Skeletal muscle satellite cell (primary cell): ENCODE results near the gene CAPNS2. TPM values are rescaled to one million over a fixed set of nuclear protein-coding genes. Genes with fewer than 3 reads are reported as not detected.
A peak's percentile ranks its signal among the peaks of the same experiment; 100 is the strongest.

Source experiments
- H3K27me3 ChIP-seq: 2 replicates; pipeline ENCODE4 v1.7.0; 2013; ENCODE audit warnings: low read length; ENCODE audit not compliant: control insufficient read depth, insufficient read depth
- H3K36me3 ChIP-seq: 2 replicates; pipeline ENCODE4 v1.7.0; 2013; ENCODE audit warnings: mild to moderate bottlenecking, control low read depth, low read length; ENCODE audit not compliant: insufficient read depth
- H3K4me1 ChIP-seq: 2 replicates; pipeline ENCODE4 v1.7.0; 2013; ENCODE audit warnings: low read length; ENCODE audit not compliant: control insufficient read depth, insufficient read depth
- H3K4me2 ChIP-seq: 2 replicates; pipeline ENCODE4 v1.7.0; 2013; ENCODE audit warnings: mild to moderate bottlenecking, low read length
- H3K4me3 ChIP-seq: 2 replicates; pipeline ENCODE4 v1.7.0; 2013; ENCODE audit warnings: low read length
- H3K9ac ChIP-seq: 2 replicates; pipeline ENCODE4 v1.7.0; 2013; ENCODE audit warnings: mild to moderate bottlenecking, low read depth, low read length, moderate library complexity
- H3K9me3 ChIP-seq: replicated peaks from 2 replicates; pipeline ENCODE4 v1.7.0; 2013; ENCODE audit warnings: mild to moderate bottlenecking, control low read depth, low read length
- total RNA-seq: library from RNA; depleted of rRNA; stranded (reverse); fragments of >200 nt; gene quantifications from 2 replicates; pipeline ENCODE4 v1.2.3, GENCODE V29; 2012; rRNA removed

The CAPNS2 gene
- 0.25 TPM in 1 of 2 replicates, not detected in the other for total RNA-seq

DNA sequence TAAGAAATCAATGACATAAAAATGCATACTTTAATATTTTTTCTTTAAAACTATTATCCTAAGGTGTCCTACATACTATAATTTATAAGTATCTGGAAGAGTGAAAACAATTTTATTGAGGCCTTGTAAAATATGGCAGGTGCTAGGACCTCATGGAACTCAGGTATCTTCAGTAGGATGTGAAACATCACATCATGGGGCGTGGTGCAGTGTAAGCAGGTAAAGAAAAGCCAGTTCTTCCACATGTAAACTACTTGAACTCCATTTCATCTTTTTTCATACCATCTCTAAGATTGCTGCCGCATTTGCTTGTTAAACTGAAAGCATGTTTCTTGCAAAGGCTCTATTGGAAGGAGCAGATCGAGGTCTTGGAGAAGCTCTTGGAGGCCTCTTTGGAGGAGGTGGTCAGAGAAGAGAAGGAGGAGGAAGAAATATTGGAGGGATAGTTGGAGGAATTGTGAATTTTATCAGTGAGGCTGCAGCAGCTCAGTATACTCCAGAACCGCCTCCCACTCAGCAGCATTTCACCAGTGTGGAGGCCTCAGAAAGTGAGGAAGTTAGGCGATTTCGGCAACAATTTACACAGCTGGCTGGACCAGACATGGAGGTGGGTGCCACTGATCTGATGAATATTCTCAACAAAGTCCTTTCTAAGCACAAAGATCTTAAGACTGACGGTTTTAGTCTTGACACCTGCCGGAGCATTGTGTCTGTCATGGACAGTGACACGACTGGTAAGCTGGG is at the start of gene CAPNS2:
Gene CAPNS2, plus strand, starts transcription at position 253 of the 744 bp plus-strand sequence. Its CDS starts 73 bp downstream, at position 326.
- H3K4me1 ChIP-seq: peaks cover 31% of the 10 kb centered on the region
- H3K9me3 ChIP-seq: no peaks in the 10 kb centered on the region
- no peaks in the 10 kb centered on the region for H3K36me3 ChIP-seq
- no peak within 1 kb of the TSS for H3K4me3 ChIP-seq
- no peak within 1 kb of the TSS for H3K4me2 ChIP-seq
- H3K27me3 ChIP-seq: no peaks in the 10 kb centered on the region
- no peak within 1 kb of the TSS for H3K9ac ChIP-seq

DNA sequence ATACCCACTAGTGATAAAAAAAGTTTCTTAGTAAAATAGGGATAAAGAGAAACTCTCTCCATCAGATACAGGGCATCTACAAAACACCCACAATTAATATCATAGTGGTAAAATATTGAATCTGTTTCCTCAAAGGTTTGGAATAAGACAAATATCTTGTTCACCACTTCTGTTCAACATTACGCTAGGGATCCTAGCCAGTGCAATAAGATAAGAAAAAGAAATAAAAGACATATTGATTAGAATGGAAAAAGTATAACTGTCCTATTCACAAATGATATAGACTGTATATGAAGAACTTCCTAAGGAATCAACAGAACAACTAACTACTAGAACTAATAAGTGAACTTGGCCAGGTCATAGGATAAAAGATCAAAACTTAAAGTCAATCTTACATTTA is 44.7 kb upstream of the CAPNS2 start:
- no peak overlapping the region for H3K4me2 ChIP-seq
- no peaks in the 10 kb centered on the region for H3K9me3 ChIP-seq
- no peaks in the 10 kb centered on the region for H3K27me3 ChIP-seq
- no peak overlapping the region for H3K9ac ChIP-seq
- H3K4me1 ChIP-seq: no peaks in the 10 kb centered on the region
- H3K4me3 ChIP-seq: no peak overlapping the region
- H3K36me3 ChIP-seq: no peaks in the 10 kb centered on the region

DNA sequence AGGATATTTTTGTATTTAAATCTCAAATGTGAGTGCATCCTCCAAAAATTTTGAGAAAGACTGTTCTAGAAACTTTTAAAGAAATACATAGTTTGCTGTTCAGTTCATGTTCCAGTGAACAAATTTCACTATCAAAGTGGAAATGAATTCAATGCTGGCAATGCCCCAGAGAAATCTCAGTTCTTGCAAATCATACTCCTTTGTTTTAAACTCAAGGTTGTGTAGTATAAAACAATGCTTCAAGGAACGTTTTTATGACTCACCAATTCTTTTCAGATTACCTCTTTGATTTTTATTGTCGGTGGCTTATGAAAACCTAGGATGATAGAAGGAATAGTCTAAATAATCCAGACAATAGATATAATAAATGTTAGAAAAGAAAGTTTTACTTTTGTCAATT is 40.0 kb upstream of the CAPNS2 start:
- Histone ChIP-seq H3K36me3 (no peaks in the 10 kb centered on the region), H3K4me1 (no peaks in the 10 kb centered on the region), H3K4me2 (no peak overlapping the region), H3K9ac (no peak overlapping the region), H3K27me3 (no peaks in the 10 kb centered on the region), H3K4me3 (no peak overlapping the region), H3K9me3 (no peaks in the 10 kb centered on the region)

DNA sequence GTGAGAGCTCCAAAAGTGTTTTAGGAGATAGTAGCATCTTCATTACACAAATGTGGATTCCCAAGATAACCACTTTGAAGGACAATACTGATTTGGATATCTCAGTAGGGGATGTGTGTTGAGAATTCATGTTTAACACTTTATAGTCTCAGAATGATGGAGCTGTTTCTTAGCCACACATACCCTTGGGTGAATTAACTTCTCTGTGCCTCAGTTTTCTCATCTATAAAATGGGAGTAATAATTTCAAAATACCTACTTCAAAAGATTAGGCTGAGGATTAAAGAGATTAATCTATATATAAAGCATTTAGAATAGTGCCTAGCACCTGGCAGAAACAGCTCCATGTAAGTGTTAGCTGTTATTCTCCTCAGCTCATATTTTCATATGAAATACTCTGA is 38.6 kb upstream of the CAPNS2 start:
- H3K4me1 ChIP-seq: no peaks in the 10 kb centered on the region
- H3K4me3 ChIP-seq: no peak overlapping the region
- H3K27me3 ChIP-seq: no peaks in the 10 kb centered on the region
- H3K9ac ChIP-seq: no peak overlapping the region
- no peaks in the 10 kb centered on the region for H3K36me3 ChIP-seq
- no peaks in the 10 kb centered on the region for H3K9me3 ChIP-seq
- no peak overlapping the region for H3K4me2 ChIP-seq

DNA sequence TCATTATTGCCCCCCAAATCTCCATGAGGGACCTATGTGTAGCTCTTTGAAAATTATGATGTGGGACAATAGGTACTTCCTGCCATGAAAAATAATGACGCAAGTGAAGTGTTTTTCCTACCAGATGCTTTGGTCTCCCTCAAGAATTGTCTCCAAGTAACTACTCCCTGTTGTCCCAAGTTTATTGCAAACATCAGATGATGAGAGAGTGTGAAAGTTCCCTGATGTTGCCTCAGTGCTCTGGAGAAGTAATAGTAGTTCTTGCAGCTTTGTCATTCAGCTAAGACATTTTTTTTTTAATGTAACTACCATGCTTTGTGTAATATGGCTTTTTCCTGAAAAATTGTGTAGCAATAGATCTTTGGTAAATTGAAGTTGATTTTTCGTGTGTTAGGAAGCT is 37.5 kb upstream of the CAPNS2 start:
- Histone ChIP-seq H3K4me1 (no peaks in the 10 kb centered on the region), H3K4me3 (no peak overlapping the region), H3K27me3 (no peaks in the 10 kb centered on the region), H3K9ac (no peak overlapping the region), H3K9me3 (no peaks in the 10 kb centered on the region), H3K36me3 (no peaks in the 10 kb centered on the region), H3K4me2 (no peak overlapping the region)

DNA sequence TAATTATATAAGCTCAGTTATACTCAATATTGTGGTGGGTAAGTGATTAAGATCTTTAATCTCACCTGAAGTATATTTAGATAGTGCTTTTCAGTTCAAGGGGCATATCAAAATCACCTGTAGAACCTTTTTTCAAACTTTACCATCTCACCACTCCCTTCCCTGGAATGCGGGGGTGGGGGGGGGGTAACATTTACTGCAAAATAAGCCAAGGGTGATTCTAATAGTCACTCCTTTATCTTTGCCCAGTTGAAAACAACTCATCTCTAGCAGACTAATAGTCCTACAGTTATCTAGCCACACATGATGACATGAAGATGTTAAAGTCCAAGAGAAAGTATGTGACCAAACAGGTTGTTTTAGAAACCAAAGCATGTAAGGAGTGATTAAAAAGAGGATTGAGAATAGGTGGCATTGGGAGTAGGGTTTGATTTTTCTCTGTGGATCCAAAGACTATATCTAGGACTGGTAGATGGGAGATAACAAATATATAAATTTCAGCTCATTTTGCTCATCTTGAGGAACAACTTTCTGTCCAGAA is 36.1 kb upstream of the CAPNS2 start:
- H3K4me3 ChIP-seq: no peak overlapping the region
- no peaks in the 10 kb centered on the region for H3K36me3 ChIP-seq
- no peak overlapping the region for H3K4me2 ChIP-seq
- no peak overlapping the region for H3K9ac ChIP-seq
- H3K9me3 ChIP-seq: no peaks in the 10 kb centered on the region
- H3K4me1 ChIP-seq: no peaks in the 10 kb centered on the region
- no peaks in the 10 kb centered on the region for H3K27me3 ChIP-seq

DNA sequence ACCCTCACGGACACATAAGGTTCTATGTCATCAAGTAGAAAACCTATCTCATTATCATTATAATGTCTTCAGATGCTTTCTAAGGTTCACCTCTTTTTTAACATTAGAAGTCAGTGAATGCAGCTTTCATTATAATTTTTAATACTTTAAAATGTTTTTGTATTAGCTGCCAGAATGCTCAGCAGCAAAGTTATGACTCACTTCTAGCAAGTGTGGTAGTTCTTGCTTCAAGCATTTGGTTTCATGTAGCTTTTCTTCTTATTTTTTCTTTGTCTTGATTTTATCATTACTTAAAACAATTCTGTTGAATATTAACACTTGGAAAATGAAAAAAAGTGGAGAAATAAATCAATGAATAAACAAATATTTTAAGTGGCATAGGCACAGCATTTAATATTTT is 34.3 kb upstream of the CAPNS2 start:
- H3K36me3 ChIP-seq: no peaks in the 10 kb centered on the region
- H3K4me2 ChIP-seq: no peak overlapping the region
- H3K27me3 ChIP-seq: no peaks in the 10 kb centered on the region
- H3K9me3 ChIP-seq: no peaks in the 10 kb centered on the region
- H3K9ac ChIP-seq: no peak overlapping the region
- no peak overlapping the region for H3K4me3 ChIP-seq
- H3K4me1 ChIP-seq: no peaks in the 10 kb centered on the region

DNA sequence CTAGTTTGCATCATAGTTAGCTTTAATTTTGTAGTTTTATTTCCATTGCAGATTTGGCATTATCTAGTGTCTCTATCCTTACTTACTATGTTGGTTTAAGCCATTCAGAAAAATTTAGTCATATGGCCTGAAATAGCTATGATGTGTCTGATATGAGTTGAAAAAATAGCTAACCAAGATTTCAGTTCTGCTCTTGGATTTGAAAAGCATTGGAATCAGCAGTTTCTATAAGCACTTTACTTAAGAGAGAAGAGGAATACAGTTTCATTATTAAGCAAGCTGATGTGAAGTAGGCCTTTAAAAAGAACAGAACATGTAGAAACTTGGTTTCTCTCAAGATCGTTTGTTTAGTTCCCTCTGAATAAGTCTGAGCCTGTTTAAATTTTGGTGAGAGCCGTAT is 31.7 kb upstream of the CAPNS2 start:
- Histone ChIP-seq H3K4me3 (no peak overlapping the region), H3K27me3 (no peaks in the 10 kb centered on the region), H3K4me1 (peaks cover 5% of the 10 kb centered on the region), H3K9me3 (no peaks in the 10 kb centered on the region), H3K9ac (no peak overlapping the region), H3K4me2 (no peak overlapping the region), H3K36me3 (peaks cover 5% of the 10 kb centered on the region)

DNA sequence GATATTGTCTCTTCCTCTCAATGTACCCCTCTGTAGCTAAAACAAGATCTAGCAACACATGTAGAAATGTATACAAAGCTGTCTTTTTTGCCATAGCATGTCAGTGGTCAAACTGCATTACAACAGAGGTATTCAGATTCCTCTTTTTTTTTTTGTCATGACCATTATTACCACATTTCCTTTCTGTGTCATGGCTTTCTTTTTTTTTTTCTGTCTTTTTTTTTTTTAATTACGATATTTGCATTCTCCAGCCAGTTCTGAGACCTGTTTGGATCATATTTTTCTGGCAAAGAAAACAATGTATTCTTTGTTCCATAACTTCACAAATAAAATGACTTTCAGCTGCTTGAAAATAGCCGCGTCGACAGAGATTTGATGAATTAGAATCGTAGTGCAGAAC is 27.4 kb upstream of the CAPNS2 start:
- peak overlapping the region; percentile 13 for H3K9ac ChIP-seq
- H3K4me2 ChIP-seq: peak overlapping the region; percentile 18
- H3K4me1 ChIP-seq: peaks cover 16% of the 10 kb centered on the region
- no peak overlapping the region for H3K4me3 ChIP-seq
- no peaks in the 10 kb centered on the region for H3K9me3 ChIP-seq
- no peaks in the 10 kb centered on the region for H3K27me3 ChIP-seq
- peaks cover 5% of the 10 kb centered on the region for H3K36me3 ChIP-seq

DNA sequence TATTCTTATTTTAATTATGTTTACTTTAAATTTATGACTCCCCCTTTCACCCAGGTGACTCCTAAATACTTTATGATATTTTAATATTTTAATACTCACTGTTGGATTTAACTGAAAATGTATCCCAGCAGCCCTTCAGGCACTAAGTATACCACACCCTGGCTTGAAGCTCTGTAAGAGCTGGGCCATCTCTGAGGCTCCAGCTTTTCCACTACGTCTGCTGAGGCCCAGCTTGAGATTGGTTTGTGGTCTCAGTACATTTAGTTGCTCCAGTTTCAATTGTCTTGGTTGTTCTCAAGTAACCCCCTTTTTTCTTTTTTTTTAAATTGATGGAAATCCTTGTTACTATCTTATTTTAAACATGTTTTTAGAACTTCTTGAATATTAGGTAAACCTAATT is 27.0 kb upstream of the CAPNS2 start:
- Histone ChIP-seq H3K4me3 (no peak overlapping the region), H3K9me3 (no peaks in the 10 kb centered on the region), H3K36me3 (peaks cover 5% of the 10 kb centered on the region), H3K9ac (no peak overlapping the region), H3K4me1 (peaks cover 16% of the 10 kb centered on the region), H3K4me2 (no peak overlapping the region), H3K27me3 (no peaks in the 10 kb centered on the region)

DNA sequence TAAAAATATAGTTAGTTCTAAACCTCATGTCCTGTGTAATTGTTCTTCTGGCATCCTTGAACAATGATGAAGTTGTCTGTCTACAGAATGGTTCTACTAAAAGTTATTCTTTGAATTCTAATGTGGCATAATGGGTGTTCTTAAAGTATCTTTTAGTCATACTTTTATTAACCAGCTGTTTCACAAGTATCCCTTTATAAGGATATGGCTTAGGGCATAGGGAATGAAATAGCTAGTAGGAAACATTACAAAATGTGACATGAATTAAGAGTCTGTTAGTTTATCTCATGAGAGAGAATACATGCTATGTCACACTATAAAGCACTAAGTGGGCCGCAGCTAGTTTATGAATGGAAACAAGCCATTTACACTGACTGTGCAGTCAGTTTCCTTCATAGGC is 26.3 kb upstream of the CAPNS2 start:
- Histone ChIP-seq H3K4me3 (no peak overlapping the region), H3K9me3 (no peaks in the 10 kb centered on the region), H3K9ac (no peak overlapping the region), H3K27me3 (no peaks in the 10 kb centered on the region), H3K4me1 (peaks cover 16% of the 10 kb centered on the region), H3K4me2 (no peak overlapping the region), H3K36me3 (peaks cover 5% of the 10 kb centered on the region)

DNA sequence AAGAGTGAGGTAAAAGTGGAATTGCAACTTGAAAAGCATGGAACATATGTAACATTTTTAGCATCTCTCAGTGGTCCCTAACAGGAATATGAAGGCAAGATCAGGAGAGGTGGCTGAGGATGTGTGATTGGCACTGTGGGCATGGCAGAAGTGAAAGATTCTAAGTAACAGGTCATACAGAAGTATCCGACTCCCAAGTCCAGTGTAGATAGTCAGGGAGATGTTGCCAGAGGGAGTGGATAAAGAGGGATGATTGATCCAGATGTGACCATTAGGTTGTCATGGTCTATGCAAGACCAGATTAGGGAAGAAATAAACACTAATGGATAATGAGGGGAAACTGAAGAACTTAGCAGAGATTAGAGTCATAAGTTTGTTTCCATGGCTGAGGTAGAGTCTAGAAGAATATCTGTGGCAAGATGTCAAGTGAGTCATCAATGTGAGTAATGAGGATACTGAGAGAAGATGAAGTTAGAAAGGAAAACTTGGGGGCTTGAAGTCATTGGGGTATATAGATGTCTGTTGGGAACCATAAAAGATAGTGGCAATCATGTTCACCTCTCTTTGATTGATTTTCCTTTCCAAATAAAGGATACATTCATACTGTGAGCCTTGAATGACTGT is 23.9 kb upstream of the CAPNS2 start:
- no peak overlapping the region for H3K4me2 ChIP-seq
- no peak overlapping the region for H3K4me3 ChIP-seq
- peaks cover 16% of the 10 kb centered on the region for H3K4me1 ChIP-seq
- H3K9me3 ChIP-seq: no peaks in the 10 kb centered on the region
- no peak overlapping the region for H3K9ac ChIP-seq
- peaks cover 5% of the 10 kb centered on the region for H3K36me3 ChIP-seq
- no peaks in the 10 kb centered on the region for H3K27me3 ChIP-seq
